ENCODE results near the gene AFTPH. TPM values are rescaled to one million over a fixed set of nuclear protein-coding genes. Genes with fewer than 3 reads are reported as not detected.
A peak's percentile ranks its signal among the peaks of the same experiment; 100 is the strongest.

The AFTPH gene
- total RNA-seq, 2 experiments from 2014 or later, result 25.3 to 27.3 TPM

DNA sequence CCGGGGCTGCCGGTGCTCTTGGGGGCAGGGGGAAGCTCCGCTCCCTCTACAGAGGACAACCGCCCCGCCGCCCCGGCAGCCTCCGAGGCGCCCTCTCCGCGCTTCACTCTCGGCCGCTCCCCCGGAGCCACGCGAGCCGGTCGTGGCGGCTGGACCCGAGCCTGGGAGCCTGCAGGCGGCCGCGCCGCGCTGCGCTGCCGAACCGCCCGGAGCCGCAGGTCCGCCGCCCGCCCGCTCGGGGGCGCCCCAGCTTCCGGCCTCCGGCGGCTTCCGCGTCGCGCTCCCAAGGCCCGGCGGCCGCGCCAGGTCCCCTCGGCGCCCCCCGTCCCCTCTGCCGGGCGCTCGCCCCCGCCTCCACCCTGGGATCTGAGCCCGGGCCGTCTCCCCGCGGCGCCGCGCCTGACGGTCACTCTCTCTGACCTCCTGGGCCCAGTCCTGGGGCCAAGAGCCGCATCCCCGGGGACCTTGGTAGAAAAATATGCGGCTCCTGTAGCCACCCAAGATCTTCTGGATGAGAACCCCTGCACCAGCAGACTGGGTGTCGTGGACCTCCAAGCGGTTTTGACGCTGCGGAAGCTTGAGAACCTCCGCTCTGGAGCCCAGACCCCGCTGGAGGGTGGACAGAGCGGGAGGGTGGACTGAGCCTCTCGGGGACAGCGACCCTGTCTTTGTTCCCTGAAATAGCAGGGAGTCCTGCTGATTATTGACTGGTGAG is 85.3 kb downstream of the AFTPH start:
- Mint-ChIP-seq H3K4me3 (peak overlapping the region; percentile 65), H3K27ac (no peak overlapping the region), H3K4me1 (ENCODE audit: low read depth) (peaks cover 24% of the 10 kb centered on the region), H3K27me3 (ENCODE audit: low read depth) (no peaks in the 10 kb centered on the region), H3K36me3 (ENCODE audit: low read depth) (no peaks in the 10 kb centered on the region), H3K9me3 (peaks cover 2% of the 10 kb centered on the region)
- CTCF ChIA-PET, result interaction anchor here (0.7 to 2.1 kb wide), 13 partner anchors 9 to 281 kb away, joined by 3 to 8 read pairs (median 5); partner anchors contain the start of gene SERTAD2
- intact Hi-C loops (cut with micrococcal nuclease), result loop anchor here (1.0 kb wide), 2 partner anchors 256 to 264 kb away; no protein-coding TSS in a partner anchor
- DNase-seq, result peak; percentile 62

DNA sequence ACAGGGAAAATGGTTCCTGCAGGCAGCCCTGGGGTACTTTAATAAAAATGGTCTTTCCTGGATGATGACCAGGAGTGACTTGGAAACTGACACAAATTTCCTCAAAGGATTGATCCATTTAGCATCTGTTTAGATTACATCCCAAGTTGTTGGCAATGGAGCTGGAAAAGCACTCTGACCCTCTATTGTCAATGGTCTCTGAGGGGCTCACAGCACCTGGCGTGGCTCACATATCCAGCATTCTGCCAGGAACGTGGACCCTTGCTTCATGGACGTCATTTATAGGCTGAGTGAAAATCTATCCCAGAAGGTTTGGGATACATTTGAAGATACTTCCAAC is 85.8 kb downstream of the AFTPH start:
- H3K9me3 Mint-ChIP-seq, result no peaks in the 10 kb centered on the region
- H3K4me1 Mint-ChIP-seq (ENCODE audit: low read depth), result peaks cover 24% of the 10 kb centered on the region
- no peak overlapping the region for H3K27ac Mint-ChIP-seq
- intact Hi-C loops (cut with micrococcal nuclease), result loop anchor here (1.0 kb wide), 2 partner anchors 255 to 263 kb away; no protein-coding TSS in a partner anchor
- CTCF ChIA-PET, result interaction anchor here (0.8 to 1.7 kb wide), 4 partner anchors 9 to 39 kb away, joined by 3 to 6 read pairs (median 4); no protein-coding TSS in a partner anchor
- H3K4me3 Mint-ChIP-seq, result peak overlapping the region; percentile 65
- no peaks in the 10 kb centered on the region for H3K27me3 Mint-ChIP-seq (ENCODE audit: low read depth)
- DNase-seq, result no peak
- no peaks in the 10 kb centered on the region for H3K36me3 Mint-ChIP-seq (ENCODE audit: low read depth)

DNA sequence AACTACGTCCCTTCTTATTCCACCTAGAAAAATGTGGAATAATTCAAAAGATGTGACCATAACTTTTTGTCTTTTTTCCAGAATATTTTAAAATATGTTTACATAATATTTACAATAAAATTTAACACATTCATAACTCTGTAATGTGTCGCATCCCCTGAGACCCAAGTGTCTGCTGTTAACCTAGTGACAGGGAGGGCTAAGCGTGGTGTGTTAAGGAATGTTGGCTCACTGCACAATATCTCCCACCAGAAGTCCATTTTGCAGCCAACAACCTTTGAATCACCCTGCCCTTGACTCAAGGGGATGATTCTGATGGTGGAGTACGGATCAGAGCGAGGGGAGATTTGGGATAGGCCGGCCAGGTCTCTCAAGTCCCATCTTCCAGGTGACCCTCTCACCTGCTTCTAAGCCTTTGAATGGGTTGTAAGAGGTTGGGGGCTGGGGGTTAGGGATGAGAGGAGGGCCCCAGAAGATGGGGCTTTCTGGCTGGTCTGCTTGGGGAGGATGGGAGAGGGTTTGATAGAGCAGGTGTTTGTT is 86.3 kb downstream of the AFTPH start:
- intact Hi-C loops (cut with micrococcal nuclease), result no loop called here
- Mint-ChIP-seq H3K27ac (no peak overlapping the region), H3K4me1 (ENCODE audit: low read depth) (peaks cover 24% of the 10 kb centered on the region), H3K9me3 (no peaks in the 10 kb centered on the region), H3K4me3 (no peak overlapping the region), H3K27me3 (ENCODE audit: low read depth) (no peaks in the 10 kb centered on the region), H3K36me3 (ENCODE audit: low read depth) (no peaks in the 10 kb centered on the region)
- DNase-seq, result no peak
- CTCF ChIA-PET, result interaction anchor here (0.6 to 1.7 kb wide), 5 partner anchors 20 to 40 kb away, joined by 3 to 5 read pairs (median 3); no protein-coding TSS in a partner anchor

DNA sequence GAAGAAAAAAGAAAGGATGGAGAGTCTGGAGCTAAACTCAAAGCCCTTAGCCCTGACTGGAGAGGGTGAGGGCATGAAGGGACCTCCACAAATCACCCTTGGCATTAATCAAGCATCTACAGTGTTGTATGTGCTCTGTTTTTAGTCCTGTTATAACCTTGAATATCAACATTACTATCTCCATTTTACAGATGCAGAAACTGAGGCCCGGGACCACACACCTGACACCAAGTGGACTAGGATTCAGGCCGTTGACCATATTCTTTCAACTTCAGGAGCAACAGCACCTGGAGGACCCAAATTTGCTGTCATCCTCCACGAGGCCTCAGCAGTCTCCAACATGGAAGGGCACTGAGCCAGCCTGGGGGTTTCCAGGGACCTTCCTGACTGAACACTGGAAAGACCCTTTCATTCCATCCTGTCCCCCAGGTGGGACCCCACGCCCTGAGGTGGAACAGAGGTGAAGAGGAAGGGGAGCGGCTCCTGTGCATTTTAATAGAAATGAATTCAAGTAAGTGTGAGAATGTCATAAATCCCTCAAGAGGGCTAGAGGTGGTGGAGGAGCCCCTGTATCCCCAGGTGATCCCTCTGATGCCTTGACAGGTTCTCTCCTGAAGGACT is 88.6 kb downstream of the AFTPH start:
- CTCF ChIA-PET, result no interaction called here
- Mint-ChIP-seq H3K27ac (no peak overlapping the region), H3K4me3 (no peak overlapping the region), H3K36me3 (ENCODE audit: low read depth) (no peaks in the 10 kb centered on the region), H3K9me3 (no peaks in the 10 kb centered on the region), H3K27me3 (ENCODE audit: low read depth) (no peaks in the 10 kb centered on the region), H3K4me1 (ENCODE audit: low read depth) (peaks cover 7% of the 10 kb centered on the region)
- intact Hi-C loops (cut with micrococcal nuclease), result no loop called here
- DNase-seq, result no peak

DNA sequence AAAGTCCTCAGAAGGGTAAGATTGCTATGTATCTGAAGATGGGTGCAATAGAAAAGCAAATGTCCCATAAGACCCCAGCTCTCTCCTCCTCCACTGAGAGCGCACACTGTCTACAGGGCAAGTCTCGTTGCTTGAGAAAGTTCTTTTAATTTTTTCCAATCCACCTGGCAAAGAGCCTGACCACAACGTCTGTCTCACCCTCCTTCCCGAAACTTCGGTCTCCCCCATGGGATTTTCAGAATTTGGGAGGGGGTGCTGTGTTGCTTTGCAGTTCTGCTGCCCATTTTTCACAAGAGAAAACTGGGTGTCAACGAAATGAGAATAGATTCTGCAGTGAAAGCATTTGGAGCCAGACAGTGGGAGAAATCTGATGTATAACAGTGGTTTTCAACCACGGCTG is 89.1 kb downstream of the AFTPH start:
- H3K36me3 Mint-ChIP-seq (ENCODE audit: low read depth), result no peaks in the 10 kb centered on the region
- H3K27ac Mint-ChIP-seq, result no peak overlapping the region
- H3K27me3 Mint-ChIP-seq (ENCODE audit: low read depth), result no peaks in the 10 kb centered on the region

DNA sequence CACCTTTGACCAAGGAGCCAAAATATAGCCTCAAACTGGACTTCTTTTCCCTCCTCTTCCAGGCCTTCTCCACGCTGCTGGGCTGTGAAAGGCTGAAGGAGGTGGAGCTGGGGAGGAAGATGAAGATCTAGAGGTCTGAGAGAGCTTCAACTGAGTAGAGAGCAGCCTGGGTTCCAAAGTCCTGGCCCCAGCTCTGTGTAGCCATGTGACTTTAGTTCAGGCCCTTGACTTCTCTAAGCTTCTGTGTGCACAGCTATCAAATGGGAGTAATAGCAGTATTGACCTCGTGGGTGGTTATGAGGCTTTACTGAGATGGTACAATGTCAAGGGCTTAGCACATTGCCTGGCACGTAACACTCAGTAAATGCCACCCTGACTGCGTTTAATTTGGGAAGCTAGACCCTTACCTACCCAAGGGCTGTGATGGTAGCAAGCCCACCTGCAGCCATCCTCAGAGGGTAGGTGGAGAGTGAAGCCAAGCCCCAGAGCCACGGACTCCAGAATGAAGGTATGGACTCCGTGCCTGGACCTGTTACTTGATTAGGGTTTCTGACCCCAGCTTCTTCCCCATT is 91.2 kb downstream of the AFTPH start:
- DNase-seq, result no peak
- CTCF ChIA-PET, result interaction anchor here (0.7 to 1.5 kb wide), 7 partner anchors 9 to 258 kb away, joined by 3 to 6 read pairs (median 4); no protein-coding TSS in a partner anchor
- H3K27me3 Mint-ChIP-seq (ENCODE audit: low read depth), result no peaks in the 10 kb centered on the region
- no peak overlapping the region for H3K27ac Mint-ChIP-seq
- H3K4me1 Mint-ChIP-seq (ENCODE audit: low read depth), result no peaks in the 10 kb centered on the region
- H3K36me3 Mint-ChIP-seq (ENCODE audit: low read depth), result no peaks in the 10 kb centered on the region
- no peak overlapping the region for H3K4me3 Mint-ChIP-seq
- intact Hi-C loops (cut with micrococcal nuclease), result no loop called here
- H3K9me3 Mint-ChIP-seq, result no peaks in the 10 kb centered on the region

More for the DNA sequence above, 89.1 kb downstream of the AFTPH start:
- peaks cover under 1% of the 10 kb centered on the region for H3K4me1 Mint-ChIP-seq (ENCODE audit: low read depth)
- CTCF ChIA-PET, result no interaction called here
- no peak overlapping the region for H3K4me3 Mint-ChIP-seq
- no peak for DNase-seq
- no peaks in the 10 kb centered on the region for H3K9me3 Mint-ChIP-seq
- intact Hi-C loops (cut with micrococcal nuclease), result no loop called here

DNA sequence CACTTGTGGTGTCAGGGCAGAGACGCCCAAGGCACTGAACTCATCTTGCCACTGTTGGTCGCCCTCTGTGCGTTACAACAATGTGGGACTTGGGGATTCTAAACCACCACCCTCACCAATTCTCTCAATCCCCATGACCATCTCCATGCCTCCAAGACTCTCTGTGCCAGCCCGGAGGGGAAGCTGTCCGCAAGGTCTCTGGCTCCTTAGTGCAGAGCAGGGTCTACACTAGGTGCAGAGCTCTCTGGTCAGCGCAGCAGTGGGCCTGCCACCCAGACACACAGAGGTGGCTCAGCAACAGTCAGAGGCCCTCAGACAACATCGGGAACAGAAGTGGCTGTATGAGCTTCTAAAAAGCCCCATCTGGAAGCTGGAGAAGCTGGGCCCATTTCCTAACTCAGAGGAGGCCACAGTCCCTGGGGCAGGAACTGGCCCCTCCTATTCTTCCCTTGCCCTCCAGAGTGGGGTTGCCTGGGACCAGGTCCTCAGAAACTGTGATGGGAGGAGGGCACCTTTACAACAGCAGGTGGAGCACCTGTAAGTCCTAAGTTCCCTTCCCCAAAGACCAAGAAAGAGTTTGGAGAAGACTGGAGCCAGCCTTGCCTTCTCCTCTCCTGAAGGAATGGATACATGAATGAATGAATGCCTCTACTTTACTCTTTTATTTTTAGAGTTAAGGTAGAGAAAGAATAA is 91.9 kb downstream of the AFTPH start:
- intact Hi-C loops (cut with micrococcal nuclease), result no loop called here

DNA sequence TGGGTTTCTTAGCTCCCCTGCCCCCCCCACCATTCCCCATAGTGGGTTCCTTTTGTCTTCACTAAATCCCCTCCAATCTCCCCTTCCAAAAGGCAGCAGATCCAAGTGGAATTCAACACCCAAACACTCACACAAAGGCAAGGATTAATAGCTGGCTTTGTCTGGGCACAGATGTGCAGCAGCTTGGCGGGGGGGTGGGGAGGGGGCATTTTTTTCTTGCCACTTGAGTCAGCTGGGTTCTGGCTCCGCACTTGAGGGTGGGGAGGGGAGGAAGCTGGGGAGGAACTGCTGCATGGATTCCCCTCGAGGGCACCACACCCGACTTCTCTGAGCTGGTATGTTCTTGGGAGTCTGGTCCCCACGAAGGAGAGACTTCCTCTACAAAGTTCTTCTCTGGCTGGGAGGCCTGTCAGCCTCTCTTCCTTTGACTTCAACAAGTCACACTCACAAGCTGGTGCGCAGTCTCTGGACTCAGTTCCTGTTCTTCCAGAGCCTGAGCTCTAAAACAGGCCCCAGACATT is 93.6 kb downstream of the AFTPH start:
- Mint-ChIP-seq H3K27ac (no peak overlapping the region), H3K4me1 (ENCODE audit: low read depth) (no peaks in the 10 kb centered on the region), H3K9me3 (no peaks in the 10 kb centered on the region), H3K36me3 (ENCODE audit: low read depth) (no peaks in the 10 kb centered on the region), H3K27me3 (ENCODE audit: low read depth) (no peaks in the 10 kb centered on the region), H3K4me3 (no peak overlapping the region)
- no peak for DNase-seq
- intact Hi-C loops (cut with micrococcal nuclease), result no loop called here
- CTCF ChIA-PET, result interaction anchor here (0.9 to 1.3 kb wide), 6 partner anchors 10 to 245 kb away, joined by 3 to 4 read pairs (median 3); partner anchors contain the start of gene SERTAD2

More for the DNA sequence above, 91.9 kb downstream of the AFTPH start:
- CTCF ChIA-PET, result interaction anchor here (0.6 to 1.5 kb wide), 13 partner anchors 10 to 257 kb away, joined by 3 to 6 read pairs (median 4); no protein-coding TSS in a partner anchor
- H3K4me1 Mint-ChIP-seq (ENCODE audit: low read depth), result no peaks in the 10 kb centered on the region
- H3K27ac Mint-ChIP-seq, result no peak overlapping the region
- no peak overlapping the region for H3K4me3 Mint-ChIP-seq
- no peaks in the 10 kb centered on the region for H3K36me3 Mint-ChIP-seq (ENCODE audit: low read depth)
- H3K27me3 Mint-ChIP-seq (ENCODE audit: low read depth), result no peaks in the 10 kb centered on the region
- no peaks in the 10 kb centered on the region for H3K9me3 Mint-ChIP-seq
- no peak for DNase-seq

DNA sequence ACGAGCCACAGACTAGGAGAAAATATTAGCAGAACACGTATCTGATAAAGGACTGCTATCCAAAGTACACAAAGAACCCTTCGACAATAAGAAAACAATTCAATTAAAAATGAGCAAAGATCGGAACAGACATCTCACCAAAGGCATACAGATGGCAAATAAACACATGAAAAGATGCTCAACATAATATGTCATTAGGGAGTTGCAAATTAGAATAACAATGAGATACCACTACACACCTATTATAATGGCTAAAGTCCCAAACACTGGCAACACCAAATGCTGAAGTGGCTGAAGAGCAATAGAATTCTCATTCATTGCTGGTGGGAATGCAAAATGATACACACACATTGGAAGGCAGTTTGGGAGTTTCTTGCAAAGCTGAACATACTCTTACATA is 96.5 kb downstream of the AFTPH start:
- no peaks in the 10 kb centered on the region for H3K9me3 Mint-ChIP-seq
- CTCF ChIA-PET, result no interaction called here

DNA sequence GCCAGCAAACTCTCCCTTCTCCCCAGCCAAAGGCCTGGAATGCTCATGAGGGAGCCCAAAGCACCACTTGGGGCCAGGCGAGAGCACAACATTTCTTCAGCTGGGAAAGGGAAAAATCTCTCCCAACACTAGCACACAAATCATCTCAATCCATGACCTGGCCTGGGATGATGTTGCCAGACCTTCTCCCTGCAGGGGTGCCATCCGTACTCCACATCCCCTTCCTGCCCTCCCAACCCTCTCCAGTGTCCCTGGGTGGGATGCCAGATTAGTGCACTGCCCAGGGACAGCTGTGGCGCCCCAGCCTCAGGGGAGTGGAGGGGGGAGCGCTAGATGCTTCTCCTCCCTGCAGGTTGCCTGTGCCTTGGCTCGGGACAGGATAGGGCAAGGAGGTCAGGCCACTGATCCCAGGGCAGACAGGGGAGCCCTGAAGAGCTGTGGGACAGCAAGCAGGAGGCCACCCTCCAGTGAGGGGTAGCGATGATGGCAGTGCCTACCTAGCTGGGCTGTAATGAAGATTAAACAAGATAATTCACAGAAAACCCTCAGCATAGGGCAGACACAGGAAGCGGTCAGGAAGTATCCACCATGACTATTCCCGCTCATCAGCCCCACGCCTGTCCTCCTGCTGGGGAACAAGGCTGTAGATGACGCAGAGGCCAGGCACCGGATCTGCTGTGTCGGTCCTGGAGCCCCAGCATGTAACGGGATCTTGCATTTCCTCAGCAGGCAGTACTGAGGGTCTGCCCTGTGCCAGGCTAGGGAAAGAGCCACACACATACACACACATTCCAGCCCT is 98.5 kb downstream of the AFTPH start:
- Mint-ChIP-seq H3K27ac (no peak overlapping the region), H3K36me3 (ENCODE audit: low read depth) (no peaks in the 10 kb centered on the region), H3K9me3 (no peaks in the 10 kb centered on the region), H3K4me1 (ENCODE audit: low read depth) (no peaks in the 10 kb centered on the region), H3K27me3 (ENCODE audit: low read depth) (no peaks in the 10 kb centered on the region), H3K4me3 (no peak overlapping the region)
- DNase-seq, result no peak
- CTCF ChIA-PET, result interaction anchor here (0.6 to 0.7 kb wide), 3 partner anchors 19 to 264 kb away, joined by 3 read pairs; no protein-coding TSS in a partner anchor
- intact Hi-C loops (cut with micrococcal nuclease), result no loop called here

More for the DNA sequence above, 96.5 kb downstream of the AFTPH start:
- Mint-ChIP-seq H3K27me3 (ENCODE audit: low read depth) (no peaks in the 10 kb centered on the region), H3K36me3 (ENCODE audit: low read depth) (no peaks in the 10 kb centered on the region), H3K27ac (no peak overlapping the region), H3K4me1 (ENCODE audit: low read depth) (no peaks in the 10 kb centered on the region), H3K4me3 (no peak overlapping the region)
- intact Hi-C loops (cut with micrococcal nuclease), result no loop called here
- DNase-seq, result no peak

DNA sequence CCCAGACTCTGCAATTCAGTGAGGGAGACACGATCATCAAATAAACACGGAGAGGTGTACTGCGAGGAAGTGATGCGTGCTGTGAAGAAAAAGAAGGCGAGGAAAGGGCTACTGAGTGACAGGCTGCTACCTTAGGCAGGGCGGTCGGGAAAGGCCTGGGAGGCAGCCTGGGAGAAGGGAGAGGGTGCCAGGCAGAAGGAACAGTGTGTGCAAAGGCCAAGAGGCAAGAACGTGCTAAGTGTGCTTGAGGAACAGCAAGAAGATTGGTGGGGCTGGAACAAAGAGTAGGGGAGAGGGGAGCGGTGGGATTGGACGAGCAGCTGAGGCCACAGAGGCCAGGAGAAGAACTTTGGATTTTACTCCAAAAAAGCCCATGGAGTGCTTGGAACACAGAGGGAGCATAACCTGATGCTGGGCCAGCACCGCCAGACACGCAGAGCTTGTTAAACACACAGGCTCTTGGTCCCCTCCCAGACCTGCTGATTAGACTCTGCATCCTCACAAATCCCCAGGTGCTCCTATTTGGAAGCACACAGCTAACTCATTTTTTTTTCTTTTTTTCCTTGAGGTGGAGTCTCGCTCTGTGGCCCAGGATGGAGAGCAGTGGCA is 99.2 kb downstream of the AFTPH start:
- CTCF ChIA-PET, result interaction anchor here (0.7 kb wide), 1 partner anchor 228 kb away, joined by 3 read pairs; no protein-coding TSS in a partner anchor
- no peak for DNase-seq
- Mint-ChIP-seq H3K36me3 (ENCODE audit: low read depth) (no peaks in the 10 kb centered on the region), H3K4me3 (no peak overlapping the region), H3K9me3 (no peaks in the 10 kb centered on the region), H3K4me1 (ENCODE audit: low read depth) (no peaks in the 10 kb centered on the region), H3K27me3 (ENCODE audit: low read depth) (no peaks in the 10 kb centered on the region), H3K27ac (no peak overlapping the region)
- intact Hi-C loops (cut with micrococcal nuclease), result no loop called here
